ENCODE results near the gene ERC2. TPM values are rescaled to one million over a fixed set of nuclear protein-coding genes. Genes with fewer than 3 reads are reported as not detected.

The ERC2 gene
- total RNA-seq, 1 donor: 0.43 TPM

DNA sequence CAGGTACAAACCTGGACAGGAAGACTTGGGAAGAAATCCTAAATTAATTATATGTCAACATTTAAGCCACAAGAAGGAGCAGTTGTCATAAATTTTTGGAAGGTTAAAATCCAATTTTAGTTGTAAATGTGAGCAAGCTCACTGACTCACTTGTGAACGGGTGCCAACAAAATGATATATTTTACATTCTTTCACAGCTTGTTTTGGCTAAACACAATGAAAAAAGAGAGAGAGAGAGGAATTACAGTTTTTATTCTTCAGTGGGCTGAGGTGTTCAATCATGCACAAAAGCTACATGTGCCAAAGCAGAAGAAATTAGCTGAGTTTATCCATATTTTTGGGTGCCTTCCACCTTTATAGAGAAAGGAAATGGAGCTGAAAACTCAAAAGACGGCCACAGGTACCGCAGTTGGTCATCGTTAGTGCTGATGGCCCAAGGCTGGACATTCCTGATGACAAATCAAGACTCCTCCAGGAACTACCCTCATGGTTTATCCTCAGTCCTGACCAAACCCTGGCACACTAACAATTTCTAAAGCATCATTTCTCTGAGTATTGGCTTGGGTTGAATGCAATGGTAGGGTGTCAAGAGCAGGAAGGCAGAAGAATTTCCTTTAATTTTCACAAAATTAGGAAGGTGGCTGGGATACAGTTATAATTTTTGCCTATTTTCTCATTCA, 943.6 kb downstream of the ERC2 start:
- TF ChIP-seq, protein P1, sequence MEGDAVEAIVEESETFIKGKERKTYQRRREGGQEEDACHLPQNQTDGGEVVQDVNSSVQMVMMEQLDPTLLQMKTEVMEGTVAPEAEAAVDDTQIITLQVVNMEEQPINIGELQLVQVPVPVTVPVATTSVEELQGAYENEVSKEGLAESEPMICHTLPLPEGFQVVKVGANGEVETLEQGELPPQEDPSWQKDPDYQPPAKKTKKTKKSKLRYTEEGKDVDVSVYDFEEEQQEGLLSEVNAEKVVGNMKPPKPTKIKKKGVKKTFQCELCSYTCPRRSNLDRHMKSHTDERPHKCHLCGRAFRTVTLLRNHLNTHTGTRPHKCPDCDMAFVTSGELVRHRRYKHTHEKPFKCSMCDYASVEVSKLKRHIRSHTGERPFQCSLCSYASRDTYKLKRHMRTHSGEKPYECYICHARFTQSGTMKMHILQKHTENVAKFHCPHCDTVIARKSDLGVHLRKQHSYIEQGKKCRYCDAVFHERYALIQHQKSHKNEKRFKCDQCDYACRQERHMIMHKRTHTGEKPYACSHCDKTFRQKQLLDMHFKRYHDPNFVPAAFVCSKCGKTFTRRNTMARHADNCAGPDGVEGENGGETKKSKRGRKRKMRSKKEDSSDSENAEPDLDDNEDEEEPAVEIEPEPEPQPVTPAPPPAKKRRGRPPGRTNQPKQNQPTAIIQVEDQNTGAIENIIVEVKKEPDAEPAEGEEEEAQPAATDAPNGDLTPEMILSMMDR (IDR thresholded peaks at IDR 0.05; ENCODE audit: insufficient read depth, low read depth, low read length): no peak
- peak; percentile 39 for DNase-seq (ENCODE audit: low read depth)
- H3K4me3 ChIP-seq (ENCODE audit: low read depth, low read length): no peak overlapping the region

DNA sequence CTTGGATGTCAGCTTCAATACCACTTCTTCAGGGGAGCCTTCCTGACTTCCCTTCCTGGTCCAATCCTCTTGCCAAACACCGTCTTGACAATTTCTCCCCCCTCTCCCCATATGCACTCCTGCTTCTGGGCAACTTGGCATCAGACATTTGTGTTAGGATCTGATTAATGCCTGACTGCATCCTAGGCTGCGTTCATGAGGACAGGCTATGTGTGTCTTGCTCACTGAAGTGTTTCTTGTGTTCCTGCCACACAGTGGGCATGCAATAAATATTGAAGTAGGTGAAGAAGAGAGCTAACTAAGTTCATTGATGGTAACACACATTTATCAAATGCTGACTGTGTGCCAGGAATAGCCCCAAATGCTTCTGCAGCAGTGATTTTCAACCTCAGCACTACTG, 944.8 kb downstream of the ERC2 start:
- H3K4me3 ChIP-seq (ENCODE audit: low read depth, low read length): no peak overlapping the region
- no peak for DNase-seq (ENCODE audit: low read depth)
- TF ChIP-seq, protein P1 (IDR thresholded peaks at IDR 0.05; ENCODE audit: insufficient read depth, low read depth, low read length): no peak

DNA sequence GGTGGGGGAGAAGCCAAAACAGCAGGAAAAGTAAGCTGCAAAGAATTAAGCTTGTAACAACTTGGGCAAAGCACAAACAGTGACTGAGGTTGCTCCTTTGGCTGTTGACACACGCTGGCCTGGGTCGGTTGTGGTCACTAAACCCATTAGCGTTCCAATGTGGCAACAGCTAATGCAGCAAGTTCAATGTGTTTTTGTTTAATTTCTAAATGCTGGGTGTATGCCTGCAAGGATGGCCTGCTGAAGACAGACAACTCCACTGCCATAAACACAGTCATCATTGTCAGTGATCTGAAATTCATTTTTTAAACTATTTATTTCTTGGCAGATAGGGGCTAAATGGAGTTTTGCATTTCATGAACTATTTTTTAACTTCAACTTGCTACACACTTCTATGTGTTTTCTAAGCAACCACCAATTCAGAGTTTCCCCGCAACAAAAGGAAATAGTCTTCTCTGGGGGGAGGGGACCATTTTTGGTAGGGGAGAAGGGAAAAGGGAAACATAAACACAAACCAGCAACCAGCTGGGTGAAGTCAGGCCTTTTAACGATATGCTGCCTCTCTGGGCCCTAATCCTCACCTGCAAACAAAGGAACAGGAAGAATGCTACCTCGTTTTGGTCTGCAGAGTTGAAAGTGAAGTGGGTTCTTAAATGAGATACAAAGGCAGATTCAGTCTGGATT, 946.4 kb downstream of the ERC2 start:
- DNase-seq (ENCODE audit: low read depth): peak; percentile 39
- TF ChIP-seq, protein P1 (IDR thresholded peaks at IDR 0.05; ENCODE audit: insufficient read depth, low read depth, low read length): no peak
- no peak overlapping the region for H3K4me3 ChIP-seq (ENCODE audit: low read depth, low read length)

DNA sequence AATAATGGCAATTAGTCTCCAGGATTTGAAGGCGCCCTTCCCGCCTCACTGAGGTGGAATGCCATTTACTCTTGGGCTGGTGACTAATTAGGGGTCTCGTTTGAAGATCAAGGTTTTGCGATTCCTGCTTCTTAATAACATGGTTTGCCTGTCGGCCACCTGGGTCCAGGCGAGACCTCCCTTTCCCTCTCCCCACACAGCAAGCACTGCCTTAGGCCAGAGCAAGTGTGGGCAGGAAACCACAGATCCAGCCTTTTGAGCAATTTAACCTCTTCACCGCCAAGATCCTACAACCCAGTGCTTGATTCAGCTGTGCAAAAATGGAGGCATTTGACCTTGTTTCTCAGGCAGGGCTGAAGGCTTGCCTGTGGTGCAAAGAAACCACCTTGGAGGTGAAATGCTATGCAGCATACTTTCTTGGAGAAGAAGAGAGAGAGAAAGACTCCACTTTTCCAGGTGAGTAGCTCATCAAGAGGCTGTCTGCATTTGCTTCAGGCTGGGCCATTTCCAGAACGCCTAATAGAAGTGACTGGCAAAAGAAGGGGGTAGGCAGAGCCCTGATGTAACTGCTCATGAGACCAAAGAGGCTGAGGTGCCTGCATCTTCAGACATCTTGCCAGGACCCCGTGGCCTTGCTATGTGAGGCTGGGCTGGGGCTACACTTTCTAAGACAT, 947.1 kb downstream of the ERC2 start:
- DNase-seq (ENCODE audit: low read depth): no peak
- H3K4me3 ChIP-seq (ENCODE audit: low read depth, low read length): no peak overlapping the region
- TF ChIP-seq, protein P1 (IDR thresholded peaks at IDR 0.05; ENCODE audit: insufficient read depth, low read depth, low read length): no peak

DNA sequence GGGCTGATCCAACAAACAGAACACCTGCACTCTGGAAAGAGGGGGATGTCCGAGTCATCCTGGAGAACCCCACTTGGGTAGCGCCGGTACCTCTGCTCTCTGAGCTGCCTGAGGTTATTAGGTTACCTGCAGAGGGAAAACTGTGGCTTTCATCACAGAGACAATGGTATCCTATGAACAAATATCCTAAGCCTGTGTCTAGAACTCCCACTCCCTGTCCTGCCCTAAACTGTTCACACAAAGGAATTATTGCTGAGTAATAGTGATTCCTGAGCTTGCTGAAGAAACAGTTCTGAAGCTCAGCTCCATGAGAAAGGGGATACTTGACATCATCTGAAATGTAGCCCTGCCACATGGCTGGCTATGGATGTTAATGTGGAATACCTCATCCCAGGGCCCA, 949.2 kb downstream of the ERC2 start:
- no peak overlapping the region for H3K4me3 ChIP-seq (ENCODE audit: low read depth, low read length)
- TF ChIP-seq, protein P1 (IDR thresholded peaks at IDR 0.05; ENCODE audit: insufficient read depth, low read depth, low read length): no peak
- peak; percentile 11 for DNase-seq (ENCODE audit: low read depth)

DNA sequence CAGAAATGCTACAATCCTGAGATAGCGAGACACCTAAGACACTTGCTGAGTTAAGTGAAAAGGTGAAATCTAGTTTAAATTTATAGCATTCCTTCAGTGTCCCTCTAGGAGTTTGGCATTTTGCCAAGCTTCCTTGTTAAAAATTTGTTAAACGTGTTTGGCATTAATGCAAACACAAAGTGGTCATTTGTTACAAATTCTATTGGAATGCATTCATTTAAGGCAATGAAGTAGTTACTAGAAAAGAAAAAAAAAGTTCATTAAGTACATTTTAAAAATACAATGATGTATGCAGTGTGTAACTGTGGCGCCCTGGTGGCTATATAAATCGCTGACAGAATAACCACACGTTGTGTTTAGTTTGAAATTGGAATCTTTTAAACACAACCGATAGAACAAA, 949.8 kb downstream of the ERC2 start:
- no peak overlapping the region for H3K4me3 ChIP-seq (ENCODE audit: low read depth, low read length)
- TF ChIP-seq, protein P1 (IDR thresholded peaks at IDR 0.05; ENCODE audit: insufficient read depth, low read depth, low read length): no peak
- no peak for DNase-seq (ENCODE audit: low read depth)

All from fibroblast of villous mesenchyme (primary cell).